ENCODE measurements around the gene COMMD1. TPM values are rescaled to one million over a fixed set of nuclear protein-coding genes. Genes with fewer than 3 reads are reported as not detected.
"Not testable (repeated sequence)": the region's sequence is repeated elsewhere in the genome, so short reads cannot be mapped to it uniquely, and the experiment has no call there.

Gene COMMD1
- total and polyA plus RNA-seq, 4 donors = 43.1 to 73.0 (median 57.2) TPM

GRCh38 chr2:61914794-61915193 is 9.3 kb downstream of the COMMD1 start:
- H3K27ac ChIP-seq (ENCODE audit: low read depth, low read length); DNase-seq (ENCODE audit: low read depth in 4 of 6, low spot score in 6 of 6); H3K4me3 ChIP-seq (ENCODE audit: low read depth, low read length); H3K27me3 ChIP-seq (ENCODE audit: control insufficient read depth, insufficient read depth, low read length); H3K9me3 ChIP-seq (ENCODE audit: control insufficient read depth, insufficient read depth, low read length); H3K4me1 ChIP-seq (ENCODE audit: control insufficient read depth, insufficient read depth, low read length); H3K36me3 ChIP-seq (ENCODE audit: control insufficient read depth, insufficient read depth, low read length): not testable (repeated sequence)
- 98% methylated on average over 3 of the region's 4 CpGs for WGBS (ENCODE audit: insufficient coverage)

GRCh38 chr2:61920548-61920947 is 15.1 kb downstream of the COMMD1 start:
- Histone ChIP-seq H3K27me3 (ENCODE audit: control insufficient read depth, insufficient read depth, low read length) (no peaks in the 10 kb centered on the region), H3K9me3 (ENCODE audit: control insufficient read depth, insufficient read depth, low read length) (no peaks in the 10 kb centered on the region), H3K27ac (ENCODE audit: low read depth, low read length) (no peak overlapping the region), H3K36me3 (ENCODE audit: control insufficient read depth, insufficient read depth, low read length) (peaks cover 12% of the 10 kb centered on the region), H3K4me3 (ENCODE audit: low read depth, low read length) (no peak overlapping the region), H3K4me1 (ENCODE audit: control insufficient read depth, insufficient read depth, low read length) (no peaks in the 10 kb centered on the region)
- no CpG with 5 or more reads among the region's 1 CpG for WGBS (ENCODE audit: insufficient coverage)
- no peak for DNase-seq (ENCODE audit: low read depth in 4 of 6, low spot score in 6 of 6)

DNA sequence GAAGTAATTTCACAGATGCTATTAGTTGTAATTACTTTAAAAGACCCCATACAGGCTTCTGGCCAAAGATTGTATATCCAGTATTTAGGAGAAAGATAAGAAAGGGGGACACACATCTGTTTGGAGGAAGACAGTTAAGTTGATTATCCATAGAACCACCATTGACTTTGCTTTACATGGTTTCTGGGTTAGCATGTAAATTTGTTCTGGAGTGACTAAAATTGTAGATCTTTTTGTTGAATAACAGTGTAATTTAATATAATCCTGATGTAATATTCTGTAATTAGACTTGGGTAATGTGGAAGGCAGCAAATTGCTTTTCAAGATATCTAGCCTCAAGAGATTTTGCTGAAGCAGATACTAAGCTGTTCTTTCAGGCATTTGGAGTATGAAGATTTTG is 17.2 kb downstream of the COMMD1 start:
- Histone ChIP-seq H3K9me3 (ENCODE audit: control insufficient read depth, insufficient read depth, low read length) (no peaks in the 10 kb centered on the region), H3K4me1 (ENCODE audit: control insufficient read depth, insufficient read depth, low read length) (no peaks in the 10 kb centered on the region), H3K27ac (ENCODE audit: low read depth, low read length) (no peak overlapping the region), H3K36me3 (ENCODE audit: control insufficient read depth, insufficient read depth, low read length) (peaks cover 12% of the 10 kb centered on the region), H3K27me3 (ENCODE audit: control insufficient read depth, insufficient read depth, low read length) (no peaks in the 10 kb centered on the region), H3K4me3 (ENCODE audit: low read depth, low read length) (no peak overlapping the region)
- DNase-seq (ENCODE audit: low read depth in 4 of 6, low spot score in 6 of 6) = peak in 1 of 6 donors; percentile 31

GRCh38 chr2:61924895-61925663 is 19.6 kb downstream of the COMMD1 start:
- WGBS (ENCODE audit: insufficient coverage) = 75% methylated on average over 14 of the region's 15 CpGs
- no peaks in the 10 kb centered on the region for H3K4me1 ChIP-seq (ENCODE audit: control insufficient read depth, insufficient read depth, low read length)

DNA sequence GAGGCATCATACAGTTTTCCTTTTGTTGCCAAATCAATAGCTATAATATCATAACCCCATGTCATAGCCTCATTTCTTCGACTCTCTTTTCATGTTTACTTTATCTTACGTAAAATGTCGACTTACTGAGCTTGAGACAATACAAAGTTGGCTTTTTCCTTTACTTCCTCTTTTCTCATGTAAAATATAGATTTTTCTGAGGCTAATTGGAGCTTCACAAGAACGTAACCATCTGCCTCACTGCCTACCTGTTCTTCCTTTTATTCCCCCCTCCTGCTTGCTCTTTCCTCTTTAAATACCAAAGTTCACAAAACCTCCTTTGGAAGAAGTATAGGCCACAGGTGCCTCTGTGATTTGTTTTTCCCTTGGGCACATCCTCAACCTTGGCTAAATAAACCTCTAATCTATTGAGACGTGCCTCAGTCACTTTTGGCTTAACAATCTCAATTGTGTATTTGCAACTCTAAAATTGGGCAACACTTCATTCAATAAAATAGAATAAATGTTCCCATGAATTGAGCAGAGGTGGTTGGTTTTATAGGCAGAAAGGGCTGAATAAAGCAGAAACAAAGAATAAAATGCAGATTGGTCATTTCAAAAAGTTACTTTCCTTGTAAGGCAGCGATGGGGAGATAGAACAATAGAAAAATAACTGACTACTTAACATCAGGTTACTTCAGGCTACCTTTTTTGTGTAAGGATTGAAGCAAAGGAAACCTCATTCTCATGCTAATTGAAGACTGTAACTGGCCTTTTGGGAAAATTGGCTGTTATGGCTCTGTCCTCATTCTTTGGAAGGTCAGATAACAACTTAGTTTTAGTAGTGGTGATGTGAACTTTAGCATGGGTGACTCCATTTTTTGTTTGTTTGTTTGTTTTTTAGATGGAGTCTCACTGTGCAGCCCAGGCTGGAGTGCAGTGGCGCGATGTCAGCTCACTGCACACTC is 21.3 kb downstream of the COMMD1 start:
- Histone ChIP-seq H3K27ac (ENCODE audit: low read depth, low read length) (no peak overlapping the region), H3K4me3 (ENCODE audit: low read depth, low read length) (no peak overlapping the region), H3K4me1 (ENCODE audit: control insufficient read depth, insufficient read depth, low read length) (no peaks in the 10 kb centered on the region), H3K9me3 (ENCODE audit: control insufficient read depth, insufficient read depth, low read length) (no peaks in the 10 kb centered on the region), H3K36me3 (ENCODE audit: control insufficient read depth, insufficient read depth, low read length) (peaks cover 8% of the 10 kb centered on the region), H3K27me3 (ENCODE audit: control insufficient read depth, insufficient read depth, low read length) (no peaks in the 10 kb centered on the region)
- WGBS (ENCODE audit: insufficient coverage) = 100% methylated on average over 5 of the region's 8 CpGs
- no peak for DNase-seq (ENCODE audit: low read depth in 4 of 6, low spot score in 6 of 6)

More at GRCh38 chr2:61924895-61925663, 19.6 kb downstream of the COMMD1 start:
- Histone ChIP-seq H3K36me3 (ENCODE audit: control insufficient read depth, insufficient read depth, low read length) (peaks cover 8% of the 10 kb centered on the region), H3K27ac (ENCODE audit: low read depth, low read length) (no peak overlapping the region), H3K27me3 (ENCODE audit: control insufficient read depth, insufficient read depth, low read length) (no peaks in the 10 kb centered on the region), H3K9me3 (ENCODE audit: control insufficient read depth, insufficient read depth, low read length) (no peaks in the 10 kb centered on the region), H3K4me3 (ENCODE audit: low read depth, low read length) (no peak overlapping the region)
- no peak for DNase-seq (ENCODE audit: low read depth in 4 of 6, low spot score in 6 of 6)

- H3K4me1 ChIP-seq (ENCODE audit: control insufficient read depth, insufficient read depth, low read length) = no peaks in the 10 kb centered on the region
- DNase-seq (ENCODE audit: low read depth in 4 of 6, low spot score in 6 of 6) = no peak
- no peaks in the 10 kb centered on the region for H3K27me3 ChIP-seq (ENCODE audit: control insufficient read depth, insufficient read depth, low read length)
- no peak overlapping the region for H3K27ac ChIP-seq (ENCODE audit: low read depth, low read length)
- peaks cover 8% of the 10 kb centered on the region for H3K36me3 ChIP-seq (ENCODE audit: control insufficient read depth, insufficient read depth, low read length)
- no peak overlapping the region for H3K4me3 ChIP-seq (ENCODE audit: low read depth, low read length)
- WGBS (ENCODE audit: insufficient coverage) = 100% methylated on average over 4 of the region's 5 CpGs
- H3K9me3 ChIP-seq (ENCODE audit: control insufficient read depth, insufficient read depth, low read length) = no peaks in the 10 kb centered on the region
Measured at GRCh38 chr2:61928826-61929461, 23.5 kb downstream of the COMMD1 start.

DNA sequence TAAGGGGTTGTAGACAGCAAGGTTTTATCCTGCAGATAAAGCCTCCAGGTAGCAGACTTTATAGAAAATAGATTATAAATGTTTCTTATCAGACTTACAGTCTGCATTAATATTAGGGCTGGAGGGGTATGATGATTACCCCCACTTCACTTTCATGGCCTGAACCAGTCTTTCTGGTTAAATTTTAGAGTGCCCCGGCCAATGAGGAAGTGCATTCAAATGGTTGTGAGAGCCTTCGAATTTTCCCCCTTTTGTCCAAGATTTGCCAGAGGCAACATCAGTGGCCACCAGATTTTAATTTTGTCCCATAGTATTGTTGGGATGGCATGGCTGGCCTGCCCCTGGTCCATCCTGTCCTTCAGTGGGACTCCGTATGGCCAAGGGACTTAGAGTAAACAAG is 31.6 kb downstream of the COMMD1 start:
- Histone ChIP-seq H3K4me3 (ENCODE audit: low read depth, low read length) (no peak overlapping the region), H3K4me1 (ENCODE audit: control insufficient read depth, insufficient read depth, low read length) (no peaks in the 10 kb centered on the region), H3K9me3 (ENCODE audit: control insufficient read depth, insufficient read depth, low read length) (no peaks in the 10 kb centered on the region), H3K36me3 (ENCODE audit: control insufficient read depth, insufficient read depth, low read length) (no peaks in the 10 kb centered on the region), H3K27me3 (ENCODE audit: control insufficient read depth, insufficient read depth, low read length) (no peaks in the 10 kb centered on the region), H3K27ac (ENCODE audit: low read depth, low read length) (no peak overlapping the region)
- no peak for DNase-seq (ENCODE audit: low read depth in 4 of 6, low spot score in 6 of 6)
- 86% methylated on average over 1 of the region's 3 CpGs for WGBS (ENCODE audit: insufficient coverage)

DNA sequence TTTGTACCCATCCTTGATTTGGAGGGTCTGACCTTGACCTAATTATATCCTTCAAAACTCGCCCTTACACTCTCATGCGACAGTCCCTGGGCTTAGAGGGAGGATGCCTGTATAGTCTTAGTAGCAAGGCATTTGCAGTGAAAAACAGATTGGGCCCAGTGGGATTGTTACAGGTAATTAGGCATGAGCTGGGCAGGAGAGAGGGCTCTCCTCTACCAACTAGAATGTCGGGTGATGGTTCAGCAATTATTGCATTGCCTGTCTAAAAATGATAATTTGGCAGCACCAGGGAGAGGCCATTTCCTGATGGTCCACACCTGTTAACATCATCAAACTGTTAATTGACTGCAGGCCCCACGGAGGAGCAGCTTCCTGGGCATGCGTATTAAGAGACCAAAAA is 32.4 kb downstream of the COMMD1 start:
- H3K4me1 ChIP-seq (ENCODE audit: control insufficient read depth, insufficient read depth, low read length) = no peaks in the 10 kb centered on the region
- H3K36me3 ChIP-seq (ENCODE audit: control insufficient read depth, insufficient read depth, low read length) = no peaks in the 10 kb centered on the region
- peak in 1 of 6 donors; percentile 55 for DNase-seq (ENCODE audit: low read depth in 4 of 6, low spot score in 6 of 6)
- H3K9me3 ChIP-seq (ENCODE audit: control insufficient read depth, insufficient read depth, low read length) = no peaks in the 10 kb centered on the region
- H3K27me3 ChIP-seq (ENCODE audit: control insufficient read depth, insufficient read depth, low read length) = no peaks in the 10 kb centered on the region
- no CpG with 5 or more reads among the region's 5 CpGs for WGBS (ENCODE audit: insufficient coverage)
- H3K27ac ChIP-seq (ENCODE audit: low read depth, low read length) = no peak overlapping the region
- no peak overlapping the region for H3K4me3 ChIP-seq (ENCODE audit: low read depth, low read length)

DNA sequence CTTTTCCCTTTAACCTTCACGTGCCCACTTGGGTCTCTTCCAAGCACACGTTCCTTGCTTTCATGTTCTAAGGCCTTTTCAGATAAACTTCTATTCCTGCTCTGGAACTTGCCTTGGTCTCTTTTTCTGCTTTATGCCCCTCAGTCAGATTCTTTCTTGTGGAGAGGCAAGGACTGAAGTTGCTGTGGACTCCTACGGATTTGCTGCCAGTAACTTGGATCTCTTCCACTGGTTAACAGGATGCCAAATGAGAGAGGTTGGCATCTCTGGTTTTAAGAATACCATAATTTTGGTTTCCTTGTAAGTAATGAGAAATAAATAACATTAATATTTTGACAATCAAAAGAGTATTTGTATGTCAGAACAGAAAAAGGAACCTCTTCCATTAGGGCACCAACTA is 33.0 kb downstream of the COMMD1 start:
- no peak overlapping the region for H3K4me3 ChIP-seq (ENCODE audit: low read depth, low read length)
- H3K27ac ChIP-seq (ENCODE audit: low read depth, low read length) = no peak overlapping the region
- H3K4me1 ChIP-seq (ENCODE audit: control insufficient read depth, insufficient read depth, low read length) = no peaks in the 10 kb centered on the region
- H3K36me3 ChIP-seq (ENCODE audit: control insufficient read depth, insufficient read depth, low read length) = no peaks in the 10 kb centered on the region
- DNase-seq (ENCODE audit: low read depth in 4 of 6, low spot score in 6 of 6) = peak in 1 of 6 donors; percentile 36
- no peaks in the 10 kb centered on the region for H3K9me3 ChIP-seq (ENCODE audit: control insufficient read depth, insufficient read depth, low read length)
- H3K27me3 ChIP-seq (ENCODE audit: control insufficient read depth, insufficient read depth, low read length) = no peaks in the 10 kb centered on the region
- WGBS (ENCODE audit: insufficient coverage) = 65% methylated on average over 2 of the region's 3 CpGs

Data from spinal cord (tissue), 10 donors.